Measurements from ENCODE around the gene DYNLT2. TPM values are rescaled to one million over a fixed set of nuclear protein-coding genes. Genes with fewer than 3 reads are reported as not detected.
A peak's percentile ranks its signal among the peaks of the same experiment; 100 is the strongest.

DYNLT2 gene
- total and polyA plus RNA-seq, 2 of the 13 experiments (the other 11 are each of a cell fraction or from before 2014, with no cell fraction given) = 2.1 to 4.3 TPM

GRCh38 chr6:169789146-169789943 lies 38.0 kb upstream of the DYNLT2 start (continued):
- TF ChIP-seq KIAA2018 (CRISPR knock-in tag; IDR thresholded peaks at IDR 0.05; ENCODE audit: borderline replicate concordance) = 0 out of 2 replicates have a peak, but pooled peaks have one; percentile 63
- TF ChIP-seq ZEB1 (IDR thresholded peaks at IDR 0.05; ENCODE audit: insufficient replicate concordance, low read depth) = peak; percentile 50
- TF ChIP-seq ZNF782 (CRISPR knock-in tag; IDR thresholded peaks at IDR 0.05; ENCODE audit: borderline replicate concordance) = 0 out of 2 replicates have a peak, but pooled peaks have one; percentile 15
- TF ChIP-seq ZNF350 (CRISPR knock-in tag; IDR thresholded peaks at IDR 0.05; ENCODE audit: borderline replicate concordance, low read depth) = 0 out of 2 replicates have a peak, but pooled peaks have one; percentile 12
- TF ChIP-seq ZNF670 (CRISPR knock-in tag; IDR thresholded peaks at IDR 0.05; ENCODE audit: borderline replicate concordance) = 0 out of 2 replicates have a peak, but pooled peaks have one; percentile 33
- peak; percentile 40; the same call in 1 of the 2 replicates for TF ChIP-seq ZMYM3 (CRISPR knock-in tag; IDR thresholded peaks at IDR 0.05)
- TF ChIP-seq FOSL2 (CRISPR knock-in tag; IDR thresholded peaks at IDR 0.05) = peak; percentile 7; the same call in 1 of the 2 replicates
- peak; percentile 34; the same call in 1 of the 2 replicates for TF ChIP-seq HOXA3 (CRISPR knock-in tag; IDR thresholded peaks at IDR 0.05)
- TF ChIP-seq ZNF644 (CRISPR knock-in tag; IDR thresholded peaks at IDR 0.05; ENCODE audit: low read depth) = no peak
- TF ChIP-seq ZNF232 (CRISPR knock-in tag; IDR thresholded peaks at IDR 0.05; ENCODE audit: borderline replicate concordance) = 0 out of 2 replicates have a peak, but pooled peaks have one; percentile 43
- peak; percentile 35 for TF ChIP-seq SRSF1 (optimal IDR thresholded peaks at IDR 0.05; ENCODE audit: low read depth, low read length)
- no peak for TF ChIP-seq CCDC6 (CRISPR knock-in tag; IDR thresholded peaks at IDR 0.05)
- no peak for TF ChIP-seq NCOA5 (CRISPR knock-in tag; IDR thresholded peaks at IDR 0.05)
- peak; percentile 7; the same call in 1 of the 2 replicates for TF ChIP-seq ZNF746 (CRISPR knock-in tag; IDR thresholded peaks at IDR 0.05)
- TF ChIP-seq ZNF225 (CRISPR knock-in tag; IDR thresholded peaks at IDR 0.05) = peak; percentile 14; the same call in 1 of the 2 replicates
- TF ChIP-seq ZNF263 (CRISPR knock-in tag; IDR thresholded peaks at IDR 0.05) = peak; percentile 8; the same call in 1 of the 2 replicates
- TF ChIP-seq PTBP1 (IDR thresholded peaks at IDR 0.05; ENCODE audit: low read depth, low read length, poor library complexity, severe bottlenecking) = no peak
- 0 out of 2 replicates have a peak, but pooled peaks have one; percentile 55 for TF ChIP-seq ZNF563 (CRISPR knock-in tag; IDR thresholded peaks at IDR 0.05)

Measured in HepG2 (cell line).